IMR-90 (cell line): ENCODE results near the gene LEPROT. TPM values are rescaled to one million over a fixed set of nuclear protein-coding genes. Genes with fewer than 3 reads are reported as not detected.

ENCODE experiments used
- CHD1 ChIP-seq: IDR thresholded peaks from 2 replicates; pipeline ENCODE4 v1.6.1; 2012; ENCODE audit warnings: low read depth, low read length, improper control_type of control experiment
- FOS ChIP-seq: fragments of 150-350 bp; IDR thresholded peaks from 2 replicates; pipeline ENCODE4 v1.6.1; 2016; ENCODE audit warnings: low read depth, low read length
- MAFK ChIP-seq: IDR thresholded peaks from 2 replicates; pipeline ENCODE4 v1.6.1; 2012; ENCODE audit warnings: low read depth, low read length, improper control_type of control experiment
- MAZ ChIP-seq: IDR thresholded peaks from 2 replicates; pipeline ENCODE4 v1.6.1; 2012; ENCODE audit warnings: low read depth, mild to moderate bottlenecking, low read length, improper control_type of control experiment, moderate library complexity, borderline replicate concordance
- MXI1 ChIP-seq: IDR thresholded peaks from 2 replicates; pipeline ENCODE4 v1.6.1; 2012; ENCODE audit warnings: low read depth, mild to moderate bottlenecking, low read length, moderate library complexity, borderline replicate concordance
- NFE2L2 ChIP-seq: fragments of 150-350 bp; IDR thresholded peaks from 2 replicates; pipeline ENCODE4 v1.6.1; 2016; ENCODE audit warnings: low read depth, mild to moderate bottlenecking, low read length
- RAD21 ChIP-seq: IDR thresholded peaks from 2 replicates; pipeline ENCODE4 v1.6.1; 2012; ENCODE audit warnings: low read length, improper control_type of control experiment
- RCOR1 ChIP-seq: IDR thresholded peaks from 2 replicates; pipeline ENCODE4 v1.6.1; 2012; ENCODE audit warnings: mild to moderate bottlenecking, low read length, improper control_type of control experiment; ENCODE audit not compliant: insufficient replicate concordance
- polyA plus RNA-seq, 3 experiments: library from polyadenylated mRNA; depleted of rRNA; stranded (reverse); fragments of >200 nt; gene quantifications; 2 replicates each; pipeline ENCODE4 v1.2.3, GENCODE V29; 2012; ENCODE audit warnings: low replicate concordance in 1 of 3
- total RNA-seq: library from RNA; depleted of rRNA; stranded (reverse); fragments of >200 nt; gene quantifications from 2 replicates; pipeline ENCODE4 v1.2.3, GENCODE V29; 2012

The LEPROT gene
- total and polyA plus RNA-seq, 2 of the 4 experiments (the other 2 are of a cell fraction): 21.0 to 40.2 TPM

DNA sequence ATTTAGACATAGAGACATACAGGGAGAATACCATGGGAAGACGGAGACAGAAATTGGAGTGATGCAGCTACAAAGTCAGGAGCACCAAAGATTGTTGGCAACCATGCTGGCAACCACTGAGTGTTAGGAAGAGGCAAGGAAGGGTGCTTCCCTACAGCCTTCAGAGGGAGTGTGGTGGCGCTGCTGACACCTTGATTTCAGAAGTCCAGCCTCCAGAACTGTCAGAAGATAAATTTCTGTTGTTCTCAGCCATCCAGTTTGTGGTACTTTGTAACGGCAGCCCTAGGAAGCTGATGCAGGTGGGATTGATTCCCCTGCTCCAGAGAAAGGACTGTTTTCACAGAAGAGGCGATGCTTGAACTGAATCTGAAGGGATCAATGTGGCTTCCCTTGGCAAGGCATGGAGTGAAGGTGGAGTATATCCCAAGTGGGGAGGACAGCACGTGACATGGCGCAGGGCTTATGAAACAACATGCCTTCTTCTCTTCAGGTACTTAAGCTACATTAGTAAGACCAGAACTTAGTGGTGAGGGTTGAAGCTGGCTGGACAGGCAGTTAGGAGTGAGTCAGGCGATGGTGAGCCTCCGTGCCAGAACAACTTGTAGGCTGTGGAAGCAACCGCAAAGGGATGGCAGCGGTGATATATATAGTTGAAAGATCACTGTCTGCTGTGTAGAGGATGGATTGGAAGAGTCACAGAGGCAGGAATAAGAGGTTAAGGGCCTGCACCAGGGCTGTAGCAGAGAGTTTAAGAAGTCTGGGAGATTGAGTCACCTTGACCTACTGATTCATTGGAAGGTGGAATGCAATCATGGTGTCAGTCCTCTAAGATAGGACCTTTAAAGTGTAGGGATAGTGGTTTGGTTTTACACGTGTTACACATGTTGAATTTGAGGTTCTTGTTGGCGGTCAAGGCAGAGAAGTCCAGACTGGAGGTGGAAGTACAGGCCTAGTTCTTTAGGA lies 2.1 kb downstream of the LEPROT start (continued):
- TF ChIP-seq RCOR1 (no peak), CHD1 (no peak), MXI1 (no peak), MAFK (no peak), MAZ (no peak), NFE2L2 (no peak), FOS (no peak), RAD21 (no peak)
